SK-N-SH (cell line): ENCODE results near the gene ATF6. TPM values are rescaled to one million over a fixed set of nuclear protein-coding genes. Genes with fewer than 3 reads are reported as not detected.
"Not testable (repeated sequence)": the region's sequence is repeated elsewhere in the genome, so short reads cannot be mapped to it uniquely, and the experiment has no call there.

ENCODE experiments used
- CTCF ChIA-PET: fragments of 300-600, 350-600 bp; formaldehyde crosslinking; extraction: SDS; loops from one replicate; lab custom pipeline; 2021; lab: Yijun Ruan, JAX
- POLR2A ChIA-PET: fragments of 350-600 bp; sonication (Branson Sonifier 250); formaldehyde crosslinking; extraction: SDS; loops from one replicate; lab custom pipeline; 2020; ENCODE audit warnings: antibody characterized with exemption, inconsistent platforms; lab: Yijun Ruan, JAX
- DNase-seq: peaks from one replicate; pipeline ENCODE4 v3.0.0; 2012
- H2AFZ ChIP-seq: fragments of 200-600 bp; sonication (generic); 2 replicates; pipeline ENCODE4 v1.8.1; 2016; ENCODE audit warnings: antibody characterized with exemption, mild to moderate bottlenecking, low read depth
- H3F3A ChIP-seq: fragments of 200-600 bp; sonication (generic); replicated peaks from 2 replicates; pipeline ENCODE3; 2016; ENCODE audit warnings: antibody characterized with exemption, mild to moderate bottlenecking; ENCODE audit not compliant: insufficient read depth
- H3K27ac ChIP-seq, 2 experiments: fragments of 200-500 bp in 1 of 2; fragments of 200-600 bp in 1 of 2; sonication (Bioruptor generic) in 1 of 2; sonication (generic), shearing (Covaris generic) in 1 of 2; 2 replicates each; pipeline versions ENCODE4 v1.5.1 to v1.6.1; 2014 to 2016; ENCODE audit warnings: low read depth in 2 of 2, inconsistent platforms in 1 of 2, low read length in 1 of 2, mild to moderate bottlenecking in 1 of 2, mixed read lengths in 1 of 2
- H3K27me3 ChIP-seq: fragments of 200-600 bp; sonication (generic), shearing (Covaris generic); 2 replicates; pipeline ENCODE4 v1.6.1; 2016; ENCODE audit warnings: mixed run types; ENCODE audit not compliant: insufficient read depth
- H3K36me3 ChIP-seq, 2 experiments: fragments of 200-500 bp in 1 of 2; fragments of 200-600 bp in 1 of 2; sonication (Bioruptor generic) in 1 of 2; sonication (generic) in 1 of 2; replicated peaks in 1 of 2; 2 replicates each; pipeline versions ENCODE3 to v1.5.1; 2014 to 2016; ENCODE audit warnings: low read length in 1 of 2, mild to moderate bottlenecking in 1 of 2; ENCODE audit not compliant: insufficient read depth in 2 of 2, control insufficient read depth in 1 of 2
- H3K4me1 ChIP-seq, 2 experiments: fragments of 200-500 bp in 1 of 2; fragments of 200-600 bp in 1 of 2; sonication (Bioruptor generic) in 1 of 2; sonication (generic), shearing (Covaris generic) in 1 of 2; 2 replicates each; pipeline versions ENCODE4 v1.5.1 to v1.6.1; 2014 to 2016; ENCODE audit warnings: low read depth in 1 of 2, low read length in 1 of 2, mixed run types in 1 of 2; ENCODE audit not compliant: insufficient read depth in 2 of 2, control insufficient read depth in 1 of 2
- H3K4me2 ChIP-seq: fragments of 200-600 bp; sonication (generic), shearing (Covaris generic); 2 replicates; pipeline ENCODE4 v1.6.1; 2017; ENCODE audit warnings: mixed run types
- H3K4me3 ChIP-seq, 2 experiments: fragments of 200-500 bp in 1 of 2; fragments of 200-600 bp in 1 of 2; sonication (Bioruptor generic) in 1 of 2; sonication (generic), shearing (Covaris generic) in 1 of 2; 2 replicates each; pipeline versions ENCODE4 v1.5.1 to v1.8.1; 2014 to 2016; ENCODE audit warnings: low read depth in 2 of 2, inconsistent platforms in 1 of 2, low read length in 1 of 2, mild to moderate bottlenecking in 1 of 2, mixed read lengths in 1 of 2, moderate library complexity in 1 of 2
- H3K79me2 ChIP-seq: fragments of 200-600 bp; sonication (generic); 2 replicates; pipeline ENCODE4 v1.8.1; 2017; ENCODE audit warnings: mild to moderate bottlenecking; ENCODE audit not compliant: insufficient read depth
- H3K9ac ChIP-seq: fragments of 200-600 bp; sonication (generic); 2 replicates; pipeline ENCODE4 v1.6.1; 2017; ENCODE audit warnings: mixed run types
- H3K9me2 ChIP-seq: fragments of 200-600 bp; sonication (generic); 2 replicates; pipeline ENCODE4 v1.6.1; 2017; ENCODE audit warnings: mixed run types
- H3K9me3 ChIP-seq: fragments of 200-600 bp; sonication (generic); 2 replicates; pipeline ENCODE4 v1.6.1; 2017; ENCODE audit warnings: mixed run types, mild to moderate bottlenecking, moderate library complexity
- H4K20me1 ChIP-seq: fragments of 200-600 bp; sonication (generic); 2 replicates; pipeline ENCODE4 v1.6.1; 2017; ENCODE audit warnings: mild to moderate bottlenecking, mixed run types; ENCODE audit not compliant: insufficient read depth
- ELF1 ChIP-seq: IDR thresholded peaks from 2 replicates; pipeline ENCODE4 v1.4.0; 2012
- EZH2phosphoT487 ChIP-seq: fragments of 200-600 bp; sonication (generic); IDR thresholded peaks from 2 replicates; pipeline ENCODE4 v1.6.1; 2017; ENCODE audit warnings: low read depth, mixed run types, mild to moderate bottlenecking, antibody characterized with exemption, moderate library complexity, borderline replicate concordance
- FOXJ3 ChIP-seq: sonication (generic); formaldehyde crosslinking; IDR thresholded peaks from 2 replicates; pipeline ENCODE4 v1.5.1; 2020; ENCODE audit warnings: mild to moderate bottlenecking, missing genetic modification reagents
- GATA2 ChIP-seq: sonication (generic); formaldehyde crosslinking; IDR thresholded peaks from 2 replicates; pipeline ENCODE4 v1.5.0; 2020; ENCODE audit warnings: mild to moderate bottlenecking, missing genetic modification reagents
- IRF3 ChIP-seq: fragments of 150-350 bp; IDR thresholded peaks from 2 replicates; pipeline ENCODE4 v1.6.1; 2016; ENCODE audit warnings: mild to moderate bottlenecking, low read depth, low read length
- JUND ChIP-seq: IDR thresholded peaks from 2 replicates; pipeline ENCODE4 v1.4.0; 2012
- MAX ChIP-seq: IDR thresholded peaks from 2 replicates; pipeline ENCODE4 v1.4.0; 2012; ENCODE audit warnings: low read depth
- MXI1 ChIP-seq: IDR thresholded peaks from 2 replicates; pipeline ENCODE4 v1.6.1; 2012; ENCODE audit warnings: mild to moderate bottlenecking, low read depth, low read length, improper control_type of control experiment
- POLR2AphosphoS5 ChIP-seq: IDR thresholded peaks from 2 replicates; pipeline ENCODE4 v1.6.1; 2012; ENCODE audit warnings: low read depth, low read length
- RAD21 ChIP-seq: IDR thresholded peaks from 2 replicates; pipeline ENCODE4 v1.6.1; 2012; ENCODE audit warnings: mild to moderate bottlenecking, low read length
- RXRA ChIP-seq: IDR thresholded peaks from 2 replicates; pipeline ENCODE4 v1.4.0; 2012; ENCODE audit warnings: low read depth, mild to moderate bottlenecking, borderline replicate concordance
- SMC3 ChIP-seq: IDR thresholded peaks from 2 replicates; pipeline ENCODE4 v1.6.1; 2012; ENCODE audit warnings: low read depth, low read length, improper control_type of control experiment
- TCF12 ChIP-seq: IDR thresholded peaks from 2 replicates; pipeline ENCODE4 v1.4.0; 2012
- TEAD4 ChIP-seq: IDR thresholded peaks from 2 replicates; pipeline ENCODE4 v1.4.0; 2012; ENCODE audit warnings: mild to moderate bottlenecking, borderline replicate concordance; ENCODE audit not compliant: insufficient read depth
- USF2 ChIP-seq: fragments of 150-350 bp; IDR thresholded peaks from 2 replicates; pipeline ENCODE4 v1.6.1; 2017; ENCODE audit warnings: antibody characterized with exemption, low read length, low read depth, borderline replicate concordance
- YY1 ChIP-seq: IDR thresholded peaks from 2 replicates; pipeline ENCODE4 v1.4.0; 2012; ENCODE audit warnings: low read depth, mild to moderate bottlenecking
- ZBTB33 ChIP-seq: IDR thresholded peaks from 2 replicates; pipeline ENCODE4 v1.4.0; 2012; ENCODE audit warnings: low read depth, borderline replicate concordance
- WGBS: methylation state at CpG from one replicate; pipeline ENCODE4 v1.1.6; 2017; ENCODE audit warnings: low lambda C conversion rate; 5-methylcytosine and 5-hydroxymethylcytosine counted together
- polyA plus RNA-seq, 3 experiments: library from polyadenylated mRNA; depleted of rRNA; stranded (reverse); fragments of >200 nt; gene quantifications; 2 replicates each; pipeline ENCODE4 v1.2.3, GENCODE V29; 2012

The ATF6 gene
- polyA plus RNA-seq, 1 of the 3 experiments (the other 2 are of a cell fraction): 8.8 TPM

GRCh38 chr1:161768986-161769672 lies 3.0 kb downstream of the ATF6 start (continued):
- TF ChIP-seq POLR2AphosphoS5 (no peak), TCF12 (no peak), ZBTB33 (no peak), TEAD4 (no peak)

- H4K20me1 ChIP-seq, H3K4me1 ChIP-seq, H3K27me3 ChIP-seq, H3K9ac ChIP-seq, POLR2A ChIA-PET, H3K4me2 ChIP-seq, DNase-seq, H2AFZ ChIP-seq, H3K36me3 ChIP-seq, H3K4me3 ChIP-seq, H3K27ac ChIP-seq, H3K9me2 ChIP-seq, H3K9me3 ChIP-seq: not testable (repeated sequence)
- Histone ChIP-seq H3F3A (peaks cover 10% of the 10 kb centered on the region), H3K79me2 (peaks cover 83% of the 10 kb centered on the region)
- 95% methylated on average over 5 of the region's 5 CpGs for WGBS
- CTCF ChIA-PET: interaction anchor here (0.6 kb wide), 1 partner anchor 1084 kb away, joined by 4 read pairs; no protein-coding TSS in a partner anchor
Measured at GRCh38 chr1:161769673-161770045, 3.5 kb downstream of the ATF6 start.

- H3F3A ChIP-seq: peaks cover 7% of the 10 kb centered on the region
- CTCF ChIA-PET: interaction anchor here (0.6 kb wide), 1 partner anchor 1084 kb away, joined by 4 read pairs; no protein-coding TSS in a partner anchor
- TF ChIP-seq EZH2phosphoT487: no peak
- TF ChIP-seq ZBTB33: no peak
- no peak for TF ChIP-seq SMC3
- no peak for TF ChIP-seq MXI1
- TF ChIP-seq IRF3: no peak
- no peak for TF ChIP-seq MAX
- no peak for TF ChIP-seq TCF12
- TF ChIP-seq TEAD4: no peak
- no peak for TF ChIP-seq FOXJ3
- no peak for TF ChIP-seq YY1
- TF ChIP-seq GATA2 (CRISPR knock-in tag): no peak
- TF ChIP-seq RXRA: no peak
- TF ChIP-seq ELF1: no peak
- TF ChIP-seq USF2: no peak
- no peak for TF ChIP-seq JUND
- TF ChIP-seq RAD21: no peak
Measured at GRCh38 chr1:161770250-161770649, 4.1 kb downstream of the ATF6 start.

More at GRCh38 chr1:161770250-161770649, 4.1 kb downstream of the ATF6 start:
- H3K79me2 ChIP-seq: peaks cover 86% of the 10 kb centered on the region
- peaks cover 4 to 5% of the 10 kb centered on the region in 2 experiments; a peak in 3 of 4 replicates for H3K4me1 ChIP-seq
- H3K9me3 ChIP-seq: no peaks in the 10 kb centered on the region
- no peaks in the 10 kb centered on the region for H4K20me1 ChIP-seq
- 90% methylated on average over 3 of the region's 3 CpGs for WGBS
- no peak overlapping the region for H3K9ac ChIP-seq
- no peak overlapping the region for H2AFZ ChIP-seq
- POLR2A ChIA-PET: no interaction called here
- no peak overlapping the region for H3K4me3 ChIP-seq
- H3K9me2 ChIP-seq: no peaks in the 10 kb centered on the region
- no peak for DNase-seq
- H3K27me3 ChIP-seq: no peaks in the 10 kb centered on the region
- no peak overlapping the region for H3K4me2 ChIP-seq
- H3K27ac ChIP-seq: no peak overlapping the region
- H3K36me3 ChIP-seq: no peaks in the 10 kb centered on the region
